Neural crest cell (in vitro differentiated cells): ENCODE measurements around the gene SPA17. TPM values are rescaled to one million over a fixed set of nuclear protein-coding genes. Genes with fewer than 3 reads are reported as not detected.

Source experiments
- DNase-seq: peaks from one replicate; pipeline ENCODE4 v3.0.0; 2021; ENCODE audit warnings: low read depth, mixed read lengths, low spot score
- H3K27ac Mint-ChIP-seq: one replicate; pipeline ENCODE4 v1.8.0; 2021; ENCODE audit warnings: mild to moderate bottlenecking, mixed read lengths; ENCODE audit not compliant: unreplicated experiment
- H3K27me3 Mint-ChIP-seq: 2 replicates; pipeline ENCODE4 v1.8.0; 2021; ENCODE audit warnings: low read depth, mild to moderate bottlenecking, mixed read lengths
- H3K36me3 Mint-ChIP-seq: 2 replicates; pipeline ENCODE4 v1.8.0; 2021; ENCODE audit warnings: low read depth, mild to moderate bottlenecking, mixed read lengths
- H3K4me1 Mint-ChIP-seq: 2 replicates; pipeline ENCODE4 v1.8.0; 2021; ENCODE audit warnings: mixed read lengths
- H3K4me3 Mint-ChIP-seq: one replicate; pipeline ENCODE4 v1.8.0; 2021; ENCODE audit warnings: mild to moderate bottlenecking, mixed read lengths
- H3K9me3 Mint-ChIP-seq: 2 replicates; pipeline ENCODE4 v1.8.0; 2021; ENCODE audit warnings: mixed read lengths
- CTCF ChIP-seq: fragments of 200-600 bp; sonication (generic); conservative IDR thresholded peaks from 2 replicates; pipeline ENCODE4 v1.5.0; 2021; ENCODE audit warnings: antibody characterized with exemption, mild to moderate bottlenecking
- total RNA-seq: library from RNA; stranded (reverse); gene quantifications from 2 replicates; pipeline ENCODE4 v1.2.1, GENCODE V29; 2021

SPA17 gene
- total RNA-seq, 1 donor from 2014 or later, result 18.2 TPM

GRCh38 chr11:124672536-124673215 is 1.0 kb upstream of the SPA17 start:
- peaks cover 18% of the 10 kb centered on the region for H3K4me1 Mint-ChIP-seq
- peaks cover 15% of the 10 kb centered on the region for H3K27me3 Mint-ChIP-seq
- no peak for TF ChIP-seq CTCF
- no peaks in the 10 kb centered on the region for H3K9me3 Mint-ChIP-seq
- peak overlapping the region; percentile 93 for H3K4me3 Mint-ChIP-seq
- no peak for DNase-seq
- no peaks in the 10 kb centered on the region for H3K36me3 Mint-ChIP-seq
- H3K27ac Mint-ChIP-seq, result no peak overlapping the region

GRCh38 chr11:124674168-124674517 is 439 bp downstream of the SPA17 start:
- H3K4me1 Mint-ChIP-seq, result peaks cover 18% of the 10 kb centered on the region
- H3K36me3 Mint-ChIP-seq, result no peaks in the 10 kb centered on the region
- no peak for TF ChIP-seq CTCF
- peaks cover 15% of the 10 kb centered on the region for H3K27me3 Mint-ChIP-seq
- DNase-seq, result no peak
- H3K27ac Mint-ChIP-seq, result peak overlapping the region; percentile 99
- no peaks in the 10 kb centered on the region for H3K9me3 Mint-ChIP-seq
- H3K4me3 Mint-ChIP-seq, result peak overlapping the region; percentile 93

GRCh38 chr11:124674571-124674970 is 867 bp downstream of the SPA17 start:
- H3K36me3 Mint-ChIP-seq, result no peaks in the 10 kb centered on the region
- no peaks in the 10 kb centered on the region for H3K9me3 Mint-ChIP-seq
- DNase-seq, result no peak
- peaks cover 18% of the 10 kb centered on the region for H3K4me1 Mint-ChIP-seq
- H3K27me3 Mint-ChIP-seq, result peaks cover 15% of the 10 kb centered on the region
- H3K4me3 Mint-ChIP-seq, result peak overlapping the region; percentile 93
- peak overlapping the region; percentile 99 for H3K27ac Mint-ChIP-seq
- TF ChIP-seq CTCF, result no peak

- no peak for DNase-seq
- H3K4me3 Mint-ChIP-seq, result peak overlapping the region; percentile 67
- no peak for TF ChIP-seq CTCF
- no peaks in the 10 kb centered on the region for H3K9me3 Mint-ChIP-seq
- peaks cover 9% of the 10 kb centered on the region for H3K27me3 Mint-ChIP-seq
- no peak overlapping the region for H3K27ac Mint-ChIP-seq
- peaks cover 18% of the 10 kb centered on the region for H3K4me1 Mint-ChIP-seq
- H3K36me3 Mint-ChIP-seq, result peaks cover 3% of the 10 kb centered on the region
Measured at GRCh38 chr11:124676386-124676785, 2.7 kb downstream of the SPA17 start.

GRCh38 chr11:124678416-124678815 is 4.7 kb downstream of the SPA17 start:
- Mint-ChIP-seq H3K36me3 (peaks cover 17% of the 10 kb centered on the region), H3K27ac (no peak overlapping the region), H3K27me3 (no peaks in the 10 kb centered on the region), H3K4me3 (no peak overlapping the region), H3K9me3 (peaks cover 9% of the 10 kb centered on the region), H3K4me1 (peaks cover 13% of the 10 kb centered on the region)
- no peak for DNase-seq
- TF ChIP-seq CTCF, result no peak
